Measurements from ENCODE around the gene LRRC74B. TPM values are rescaled to one million over a fixed set of nuclear protein-coding genes. Genes with fewer than 3 reads are reported as not detected.

The LRRC74B gene
- total RNA-seq, 1 donor from 2014 or later = not detected

DNA sequence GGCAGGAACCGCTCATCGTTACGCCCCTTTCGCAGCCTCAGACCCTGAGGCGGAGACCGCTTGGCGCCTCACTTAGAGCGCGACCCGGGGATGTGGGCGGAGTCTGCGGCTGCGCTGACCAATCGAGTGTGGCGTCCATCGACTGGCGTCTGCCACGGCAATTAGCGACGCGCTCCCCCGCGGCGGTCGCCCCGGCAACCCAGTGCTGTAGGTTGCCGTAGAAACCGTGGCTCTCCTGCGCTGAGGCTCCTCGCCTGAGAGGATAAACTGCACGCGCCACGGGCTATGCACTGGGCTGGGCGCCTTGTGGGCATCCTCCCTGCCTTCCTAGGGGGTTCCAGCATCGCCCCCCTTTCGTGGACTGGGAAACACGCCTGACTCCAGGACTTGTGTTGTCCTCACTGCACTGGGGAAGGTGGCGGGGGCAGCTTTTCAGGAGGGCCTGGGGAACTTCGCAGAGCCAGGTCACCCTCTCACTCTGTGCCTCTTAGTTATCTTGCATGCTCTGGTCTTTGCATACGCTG lies 31.5 kb upstream of the LRRC74B start:
- H3K27ac ChIP-seq (ENCODE audit: low read depth, low read length) = no peak overlapping the region
- peak overlapping the region; percentile 69 for H3K9ac ChIP-seq (ENCODE audit: low read length)
- H3K4me2 ChIP-seq (ENCODE audit: low read length) = peak overlapping the region; percentile 88
- H3K27me3 ChIP-seq (ENCODE audit: insufficient read depth, low read length) = no peaks in the 10 kb centered on the region
- TF ChIP-seq, protein P1, sequence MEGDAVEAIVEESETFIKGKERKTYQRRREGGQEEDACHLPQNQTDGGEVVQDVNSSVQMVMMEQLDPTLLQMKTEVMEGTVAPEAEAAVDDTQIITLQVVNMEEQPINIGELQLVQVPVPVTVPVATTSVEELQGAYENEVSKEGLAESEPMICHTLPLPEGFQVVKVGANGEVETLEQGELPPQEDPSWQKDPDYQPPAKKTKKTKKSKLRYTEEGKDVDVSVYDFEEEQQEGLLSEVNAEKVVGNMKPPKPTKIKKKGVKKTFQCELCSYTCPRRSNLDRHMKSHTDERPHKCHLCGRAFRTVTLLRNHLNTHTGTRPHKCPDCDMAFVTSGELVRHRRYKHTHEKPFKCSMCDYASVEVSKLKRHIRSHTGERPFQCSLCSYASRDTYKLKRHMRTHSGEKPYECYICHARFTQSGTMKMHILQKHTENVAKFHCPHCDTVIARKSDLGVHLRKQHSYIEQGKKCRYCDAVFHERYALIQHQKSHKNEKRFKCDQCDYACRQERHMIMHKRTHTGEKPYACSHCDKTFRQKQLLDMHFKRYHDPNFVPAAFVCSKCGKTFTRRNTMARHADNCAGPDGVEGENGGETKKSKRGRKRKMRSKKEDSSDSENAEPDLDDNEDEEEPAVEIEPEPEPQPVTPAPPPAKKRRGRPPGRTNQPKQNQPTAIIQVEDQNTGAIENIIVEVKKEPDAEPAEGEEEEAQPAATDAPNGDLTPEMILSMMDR (IDR thresholded peaks at IDR 0.05; ENCODE audit: insufficient read depth, low read depth, low read length) = no peak
- TF ChIP-seq EZH2 (IDR thresholded peaks at IDR 0.05; ENCODE audit: insufficient read depth, low read length) = no peak
- Mint-ChIP-seq H3K27ac (ENCODE audit: unreplicated experiment) (peak overlapping the region; percentile 92), H3K9me3 (ENCODE audit: unreplicated experiment) (peaks cover 5% of the 10 kb centered on the region), H3K27me3 (ENCODE audit: low read depth, unreplicated experiment) (peaks cover 18% of the 10 kb centered on the region), H3K4me3 (ENCODE audit: unreplicated experiment) (peak overlapping the region; percentile 88), H3K36me3 (ENCODE audit: low read depth, unreplicated experiment) (peaks cover 3% of the 10 kb centered on the region), H3K4me1 (ENCODE audit: low read depth, unreplicated experiment) (peaks cover 8% of the 10 kb centered on the region)
- no peaks in the 10 kb centered on the region for H3K36me3 ChIP-seq (ENCODE audit: insufficient read depth, low read length)
- peak overlapping the region; percentile 86 for H2AFZ ChIP-seq (ENCODE audit: low read depth, low read length)
- H4K20me1 ChIP-seq (ENCODE audit: insufficient read depth, low read length) = no peaks in the 10 kb centered on the region
- H3K4me3 ChIP-seq (ENCODE audit: insufficient read depth, low read depth, low read length) = peak overlapping the region; percentile 57
- no peak for FAIRE-seq
- peaks cover 21% of the 10 kb centered on the region for H3K4me1 ChIP-seq (ENCODE audit: insufficient read depth, low read length)
- peak; percentile 81 for DNase-seq (ENCODE audit: low read depth)
- H3K9me3 ChIP-seq (ENCODE audit: insufficient read depth, low read depth, low read length) = no peaks in the 10 kb centered on the region
- H3K79me2 ChIP-seq (ENCODE audit: insufficient read depth, low read length) = no peaks in the 10 kb centered on the region

GRCh38 chr22:21014726-21015465 lies 30.9 kb upstream of the LRRC74B start, which contains the start of gene P2RX6:
P2RX6 (plus strand) TSS chr22:21015165; CDS start chr22:21015175, 10 bp downstream.
- no peaks in the 10 kb centered on the region for H4K20me1 ChIP-seq (ENCODE audit: insufficient read depth, low read length)
- peak within 1 kb of the TSS; percentile 57 for H3K4me3 ChIP-seq (ENCODE audit: insufficient read depth, low read depth, low read length)
- peaks cover 21% of the 10 kb centered on the region for H3K4me1 ChIP-seq (ENCODE audit: insufficient read depth, low read length)
- H3K9ac ChIP-seq (ENCODE audit: low read length) = peak within 1 kb of the TSS; percentile 69
- FAIRE-seq = no peak
- H3K27ac Mint-ChIP-seq (ENCODE audit: unreplicated experiment) = peak within 1 kb of the TSS; percentile 92
- no peaks in the 10 kb centered on the region for H3K79me2 ChIP-seq (ENCODE audit: insufficient read depth, low read length)
- H3K4me2 ChIP-seq (ENCODE audit: low read length) = peak within 1 kb of the TSS; percentile 88
- no peaks in the 10 kb centered on the region for H3K9me3 ChIP-seq (ENCODE audit: insufficient read depth, low read depth, low read length)
- peak; percentile 16 for DNase-seq (ENCODE audit: low read depth)
- H3K27me3 Mint-ChIP-seq (ENCODE audit: low read depth, unreplicated experiment) = peaks cover 21% of the 10 kb centered on the region
- peak within 1 kb of the TSS; percentile 88 for H3K4me3 Mint-ChIP-seq (ENCODE audit: unreplicated experiment)
- H3K9me3 Mint-ChIP-seq (ENCODE audit: unreplicated experiment) = peaks cover 8% of the 10 kb centered on the region
- no peaks in the 10 kb centered on the region for H3K27me3 ChIP-seq (ENCODE audit: insufficient read depth, low read length)
- peak within 1 kb of the TSS; percentile 86 for H2AFZ ChIP-seq (ENCODE audit: low read depth, low read length)
- H3K27ac ChIP-seq (ENCODE audit: low read depth, low read length) = peak within 1 kb of the TSS; percentile 10
- H3K4me1 Mint-ChIP-seq (ENCODE audit: low read depth, unreplicated experiment) = peaks cover 8% of the 10 kb centered on the region
- no peaks in the 10 kb centered on the region for H3K36me3 ChIP-seq (ENCODE audit: insufficient read depth, low read length)
- TF ChIP-seq EZH2 (IDR thresholded peaks at IDR 0.05; ENCODE audit: insufficient read depth, low read length) = no peak
- TF ChIP-seq, protein P1 (IDR thresholded peaks at IDR 0.05; ENCODE audit: insufficient read depth, low read depth, low read length) = no peak
- peaks cover 3% of the 10 kb centered on the region for H3K36me3 Mint-ChIP-seq (ENCODE audit: low read depth, unreplicated experiment)
